NCI-H2081 treated with DMSO at 0.1 percent for 48 hours (cell line): Measurements from ENCODE around the gene CFI.
A peak's percentile ranks its signal among the peaks of the same experiment; 100 is the strongest.

ENCODE experiments used
- DNase-seq: peaks from one replicate; lab custom pipeline; 2025; lab: John Stamatoyannopoulos, UW

The CFI gene

DNA sequence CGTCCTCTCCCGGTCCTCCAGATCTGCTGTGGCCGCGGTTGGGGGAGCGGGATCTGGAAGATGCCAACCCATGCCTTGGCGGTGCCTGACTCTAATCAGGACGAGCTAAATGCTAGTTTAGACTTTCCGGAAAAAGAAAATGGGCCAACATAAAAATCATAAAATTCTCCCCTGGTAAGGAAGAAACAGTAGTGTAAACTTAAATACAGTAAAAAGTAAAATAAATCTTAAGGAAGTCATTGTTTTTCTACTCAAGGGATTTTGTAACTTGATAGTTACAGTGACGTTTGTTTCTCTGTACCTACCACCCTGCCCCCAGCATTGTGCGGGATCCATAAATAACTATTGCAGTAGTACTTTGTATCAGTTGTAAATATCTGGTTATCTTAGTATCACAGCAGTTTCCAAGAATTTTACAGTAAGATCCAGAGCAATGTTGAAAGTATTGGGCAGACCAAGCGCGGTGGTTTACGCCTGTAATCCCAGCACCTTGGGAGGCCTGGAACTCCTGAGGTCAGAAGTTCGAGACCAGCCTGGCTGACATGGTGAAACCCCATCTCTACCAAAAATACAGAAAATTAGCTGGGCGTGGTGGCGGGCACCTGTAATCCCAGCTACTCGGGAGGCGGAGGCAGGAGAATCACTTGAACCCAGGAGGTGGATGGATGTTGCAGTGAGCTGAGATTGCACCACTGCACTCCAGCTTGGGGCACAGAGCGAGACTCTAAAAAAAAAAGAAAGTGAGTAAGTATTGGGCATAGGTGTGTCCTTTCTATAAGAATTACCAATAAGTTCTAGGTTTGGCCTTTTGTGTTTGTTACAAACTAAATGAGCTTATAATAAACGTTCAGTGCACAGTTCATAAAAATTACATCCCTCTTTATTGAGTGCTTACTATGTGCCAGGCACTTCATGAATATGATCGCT lies 70.9 kb downstream of the CFI start:
- DNase-seq = no peak

DNA sequence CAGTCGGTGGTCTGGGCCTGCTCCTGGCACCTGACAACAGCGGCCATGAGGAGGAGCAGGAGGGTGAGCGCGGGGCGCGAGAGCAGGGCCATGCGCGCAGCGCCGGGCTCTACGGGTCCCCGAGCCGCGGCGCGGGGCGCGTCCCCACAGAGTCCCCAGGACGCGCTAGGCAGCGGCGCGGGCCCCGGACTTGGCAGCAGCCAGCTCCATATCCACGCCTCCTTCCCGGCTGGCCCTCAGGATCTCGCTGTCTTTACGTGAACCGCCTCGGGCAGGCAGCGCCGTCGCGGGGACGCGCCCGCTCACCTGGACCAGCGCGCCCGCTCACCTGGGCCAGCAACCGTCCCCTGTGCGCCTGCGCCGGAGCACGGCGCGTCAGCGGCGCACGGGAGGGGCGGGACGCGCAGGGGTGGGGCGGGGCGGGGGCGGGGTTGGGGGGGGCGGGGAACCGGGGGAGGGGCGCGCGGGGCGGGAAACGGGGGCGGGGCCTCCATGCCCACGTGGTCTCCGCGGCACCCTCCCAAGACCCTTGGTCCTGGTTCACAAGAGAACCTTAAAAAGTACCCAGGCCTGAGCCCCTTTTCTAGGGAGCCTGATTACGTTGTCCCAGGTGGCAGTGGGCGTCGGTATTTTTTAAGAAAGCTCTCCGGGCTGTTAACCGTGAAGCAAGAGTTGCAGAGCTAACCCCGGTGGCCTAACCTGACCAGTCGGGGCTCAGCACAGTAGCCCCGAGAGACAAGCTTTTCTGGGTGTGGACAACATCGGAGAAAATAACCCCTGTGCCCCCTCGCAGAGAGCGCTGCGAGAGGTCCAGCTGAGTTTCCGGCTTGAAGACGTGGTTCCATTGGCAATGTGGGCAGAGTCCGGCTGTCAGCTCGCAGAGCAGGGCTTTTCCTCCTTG lies 71.8 kb downstream of the CFI start, which contains the start of gene PLA2G12A:
Gene PLA2G12A (minus strand): TSS at position 353 of the 901 bp plus-strand sequence. CDS start 261 bp downstream, at position 92.
- DNase-seq = peak; percentile 31

DNA sequence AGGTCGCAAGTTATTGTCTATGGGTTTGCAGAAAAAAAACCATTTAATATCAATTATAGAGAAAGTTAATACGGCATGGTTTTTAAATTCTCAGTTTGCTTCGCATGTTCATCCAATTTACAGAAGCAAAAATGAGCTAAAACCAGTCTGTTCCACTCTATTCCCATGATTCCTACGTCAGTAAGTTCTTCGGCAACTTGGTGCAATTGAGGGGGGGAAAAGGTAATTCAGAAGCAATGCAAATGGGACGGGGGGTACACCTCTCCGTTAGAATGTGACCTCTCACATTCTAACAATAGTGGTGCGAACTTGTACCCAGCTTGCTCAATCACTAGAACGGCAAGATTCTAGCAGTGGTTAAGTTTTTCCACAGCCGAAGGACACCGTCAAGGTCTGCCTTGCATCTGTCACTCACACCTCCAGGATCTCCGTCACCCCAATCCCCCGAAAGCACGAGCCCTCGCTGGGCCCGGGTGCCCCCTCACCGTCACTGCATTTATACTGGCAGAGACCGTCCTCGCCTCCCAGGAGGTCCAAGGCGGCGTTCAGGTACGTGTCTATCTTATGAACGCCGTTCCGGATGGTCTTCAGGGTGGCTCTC lies 72.6 kb downstream of the CFI start:
- DNase-seq = no peak

DNA sequence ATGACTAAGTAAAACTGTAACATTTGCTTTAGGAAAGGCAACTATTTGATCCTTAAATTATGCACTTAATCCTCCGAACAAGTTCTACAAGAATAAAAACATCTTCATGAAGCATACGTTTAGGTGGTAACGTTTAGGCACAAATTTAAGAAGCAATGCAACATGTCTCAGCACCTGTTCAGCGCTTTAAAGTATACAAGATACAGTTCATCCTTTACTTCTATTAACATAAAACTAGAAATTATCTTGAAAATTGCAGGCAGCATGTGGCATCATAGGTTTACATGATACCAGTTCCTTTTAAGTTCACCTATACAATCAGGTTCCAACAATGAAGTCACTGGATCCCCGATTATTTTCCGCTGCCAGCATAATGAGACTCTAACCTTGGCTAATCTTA lies 73.4 kb downstream of the CFI start:
- no peak for DNase-seq

DNA sequence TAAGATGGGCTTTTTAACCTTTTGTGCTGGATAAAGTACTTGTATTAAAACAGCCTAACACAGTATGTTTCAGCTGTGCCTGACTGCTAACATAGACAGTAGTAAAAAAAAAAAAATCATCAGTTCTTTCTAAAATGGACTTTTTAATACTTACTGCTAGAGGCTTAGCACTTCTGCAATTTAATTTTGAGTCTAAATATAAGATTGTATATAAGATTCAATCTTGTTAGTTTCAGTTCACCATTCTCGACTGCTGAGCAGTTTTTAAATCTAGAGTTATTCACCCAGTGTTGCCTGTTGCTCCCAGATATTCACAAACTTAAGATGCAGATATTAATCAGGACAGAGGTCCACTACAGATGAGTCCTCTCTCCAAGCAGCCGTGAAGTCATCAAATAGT lies 78.7 kb downstream of the CFI start:
- DNase-seq = no peak

DNA sequence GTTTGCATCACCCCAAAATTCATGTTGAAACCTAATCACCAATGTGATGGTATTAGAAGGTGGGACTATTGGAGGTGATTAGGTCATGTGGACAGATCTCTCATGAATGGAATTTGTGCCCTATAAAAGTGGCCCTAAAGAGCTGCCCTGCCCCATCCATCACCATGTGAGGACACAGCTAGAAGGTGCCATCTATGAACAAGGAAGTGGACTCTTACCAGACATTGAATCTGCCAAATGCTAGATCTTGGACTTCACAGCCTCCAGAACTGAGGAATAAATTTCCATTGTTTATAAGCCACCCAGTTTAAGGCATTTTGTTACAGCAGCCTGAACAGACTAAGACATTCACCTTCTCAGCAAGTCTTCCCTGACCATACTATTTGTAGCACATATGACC lies 79.4 kb downstream of the CFI start:
- no peak for DNase-seq

DNA sequence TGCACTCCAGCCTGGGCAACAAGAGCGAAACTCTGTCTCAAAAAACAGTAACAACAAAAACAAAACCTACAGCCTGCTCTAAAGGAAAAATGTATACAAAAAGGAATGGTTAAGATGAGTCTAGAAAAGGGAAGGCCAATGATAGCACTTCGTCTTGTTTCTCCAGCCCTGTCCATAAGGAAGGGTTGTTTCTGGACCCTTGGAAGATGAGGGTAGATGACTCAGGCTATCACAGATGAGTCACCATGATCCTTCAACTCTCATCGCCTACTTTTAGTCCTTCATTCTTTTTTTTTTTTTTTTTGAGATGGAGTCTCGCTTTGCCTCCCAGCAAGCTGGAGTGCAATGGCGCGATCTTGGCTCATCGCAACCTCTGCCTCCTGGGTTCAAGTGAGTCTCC lies 80.8 kb downstream of the CFI start:
- DNase-seq = no peak

DNA sequence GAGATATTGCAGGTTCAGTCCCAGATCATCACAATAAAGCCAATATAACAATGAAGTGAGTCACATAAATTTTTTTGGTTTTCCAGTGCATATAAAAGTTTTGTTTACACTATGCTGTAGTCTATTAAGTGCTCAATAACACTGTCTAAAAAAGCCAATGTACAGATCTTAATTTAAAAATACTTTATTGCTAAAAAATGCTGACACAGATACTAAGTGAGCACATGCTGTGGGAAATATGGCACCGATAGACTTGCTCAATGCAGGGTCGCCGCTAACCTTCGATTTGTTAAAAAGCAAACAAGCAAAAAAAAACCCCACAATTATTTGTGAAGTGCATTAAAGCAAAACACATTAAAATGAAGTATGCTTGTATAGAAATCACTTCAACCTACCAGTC lies 82.2 kb downstream of the CFI start:
- no peak for DNase-seq

DNA sequence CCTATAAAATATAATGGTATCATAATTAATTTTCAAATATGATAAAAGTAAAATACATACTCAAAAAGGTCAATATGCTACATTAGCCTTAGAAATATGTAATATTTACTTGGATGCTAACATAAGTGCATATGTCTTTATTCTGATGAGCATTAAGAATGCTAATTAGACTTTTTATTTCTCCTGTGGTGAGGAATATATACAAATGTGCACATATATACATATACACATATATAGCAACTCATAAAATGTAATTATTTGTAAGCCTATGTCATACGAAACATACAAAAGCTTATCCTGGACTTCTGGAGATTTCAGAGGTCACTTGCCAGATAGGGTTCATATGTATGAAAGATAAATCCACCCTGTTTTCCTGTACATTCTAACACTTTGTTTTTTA lies 83.0 kb downstream of the CFI start:
- no peak for DNase-seq

DNA sequence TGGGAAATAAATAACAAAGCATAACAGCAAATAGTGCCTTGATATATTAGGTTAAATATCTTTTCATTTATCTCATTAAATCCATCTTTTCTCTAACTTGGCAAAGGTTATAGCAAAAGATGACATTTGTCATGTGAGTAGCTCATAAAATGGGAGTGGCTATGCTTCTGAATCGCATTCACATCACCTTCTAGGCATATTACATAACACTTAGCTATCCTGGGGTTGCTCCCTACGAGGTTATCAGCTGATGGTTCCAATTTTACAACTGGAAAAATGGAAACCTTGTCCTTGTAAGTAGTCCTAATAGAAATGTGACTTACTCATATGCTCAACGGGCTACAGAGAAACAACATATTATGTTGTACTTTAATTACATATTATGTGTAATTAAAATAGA lies 88.3 kb downstream of the CFI start:
- DNase-seq = no peak

DNA sequence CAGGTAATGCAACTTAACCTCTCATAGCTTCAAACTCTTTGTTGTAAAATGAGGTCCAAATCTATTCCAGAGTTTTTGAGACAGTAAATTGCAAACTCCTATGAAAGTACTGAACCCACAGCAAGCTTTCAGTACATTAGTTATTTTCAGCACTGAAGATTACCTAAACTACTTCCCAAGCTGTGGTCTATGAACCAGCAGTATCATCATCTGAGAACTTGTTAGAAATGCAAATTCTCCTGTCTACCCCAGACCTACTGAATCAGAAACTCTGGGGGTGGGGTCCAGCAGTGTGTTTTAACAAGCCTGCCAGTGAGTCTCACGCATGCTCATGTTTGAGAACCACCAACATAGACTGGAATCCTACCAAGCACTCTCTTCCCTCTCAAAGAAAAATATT lies 92.8 kb downstream of the CFI start:
- no peak for DNase-seq

DNA sequence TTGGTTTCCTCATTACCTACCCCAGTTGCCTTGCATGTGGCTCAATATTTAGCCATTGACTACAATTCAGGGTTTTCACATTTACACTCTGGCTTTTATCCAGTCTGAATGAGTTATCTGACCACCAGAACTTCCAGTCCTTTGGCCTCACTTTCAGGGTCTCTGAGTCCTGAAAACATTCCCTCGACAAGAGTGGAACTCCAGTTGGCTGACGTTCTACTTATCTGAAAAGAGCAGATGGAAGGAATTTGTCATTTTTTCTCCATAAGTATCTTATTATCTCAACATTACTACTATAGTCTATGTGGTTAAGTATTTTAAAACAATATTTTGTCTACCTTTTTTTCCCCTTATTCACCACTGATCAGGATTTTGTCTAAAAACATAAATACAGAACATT lies 93.4 kb downstream of the CFI start:
- no peak for DNase-seq

DNA sequence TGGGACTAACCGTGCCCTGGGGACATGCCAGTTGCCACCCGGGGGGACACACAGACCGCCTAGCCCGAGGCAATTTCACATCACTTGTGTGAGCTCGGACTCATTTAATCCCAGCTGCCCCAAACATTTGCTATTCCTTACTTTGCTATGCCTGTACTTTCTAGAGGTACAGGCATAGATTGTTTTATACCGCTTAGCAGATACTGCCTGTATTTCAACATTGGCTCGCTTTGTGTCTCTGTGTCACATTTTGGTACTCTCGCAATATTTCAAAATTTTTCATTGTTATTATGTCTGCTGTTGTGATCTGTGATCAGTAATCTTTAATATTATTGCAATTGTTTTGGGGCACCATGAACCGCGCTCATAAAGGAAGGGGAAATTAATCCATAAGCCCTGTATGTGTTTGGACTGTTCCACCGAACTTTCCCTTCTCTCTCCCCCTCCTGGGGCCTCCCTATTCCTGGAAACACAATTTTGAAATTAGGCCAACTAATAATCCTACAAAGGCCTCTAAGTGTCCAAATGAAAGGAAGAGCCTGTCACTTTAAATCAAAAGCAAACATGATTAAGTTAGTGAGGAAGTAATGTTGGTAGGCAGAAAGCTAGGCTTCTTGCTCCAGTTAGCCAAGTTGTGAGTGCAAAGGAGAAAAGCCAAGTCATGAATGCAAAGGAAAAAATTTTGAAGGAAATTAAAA lies 98.0 kb downstream of the CFI start:
- DNase-seq = no peak

DNA sequence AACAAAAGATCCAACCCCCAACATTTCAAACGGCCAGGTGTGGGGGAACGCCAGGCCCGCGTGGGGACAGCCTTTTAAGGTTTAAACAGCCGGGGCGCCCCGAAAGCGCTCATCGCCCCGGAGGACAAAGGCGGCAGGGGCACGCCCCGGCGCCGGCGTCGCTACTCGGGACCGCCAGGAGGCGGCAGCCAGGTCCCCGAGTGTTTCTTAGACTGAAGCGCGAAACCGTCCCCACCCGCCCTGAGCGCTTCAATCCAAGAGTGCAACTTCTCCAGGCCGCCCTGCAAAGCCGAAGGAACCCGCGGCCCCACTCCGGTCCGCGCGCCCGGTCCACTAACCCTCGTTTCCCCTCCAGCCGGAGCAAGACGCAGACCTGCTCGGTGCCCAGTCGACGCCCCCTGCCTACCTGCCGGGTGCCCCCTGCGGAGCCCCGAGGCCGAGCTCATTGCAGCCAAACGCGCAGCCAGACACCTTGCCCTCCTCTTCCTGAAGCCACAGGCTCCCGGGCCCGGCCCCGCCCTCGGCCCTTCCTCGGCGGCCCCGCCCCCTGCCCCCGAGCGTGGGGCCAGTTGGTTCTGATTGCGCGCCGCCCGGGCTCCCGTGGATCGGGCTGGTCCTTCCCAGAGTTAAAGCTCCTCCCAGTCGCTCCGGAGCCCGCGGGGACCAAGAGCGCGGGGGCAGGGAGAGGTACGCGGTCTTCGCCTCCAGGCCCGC lies 98.7 kb downstream of the CFI start, which contains the start of gene CASP6:
Gene CASP6 (minus strand): TSS at position 496 of the 714 bp plus-strand sequence. CDS start 50 bp downstream, at position 446.
- DNase-seq = no peak

DNA sequence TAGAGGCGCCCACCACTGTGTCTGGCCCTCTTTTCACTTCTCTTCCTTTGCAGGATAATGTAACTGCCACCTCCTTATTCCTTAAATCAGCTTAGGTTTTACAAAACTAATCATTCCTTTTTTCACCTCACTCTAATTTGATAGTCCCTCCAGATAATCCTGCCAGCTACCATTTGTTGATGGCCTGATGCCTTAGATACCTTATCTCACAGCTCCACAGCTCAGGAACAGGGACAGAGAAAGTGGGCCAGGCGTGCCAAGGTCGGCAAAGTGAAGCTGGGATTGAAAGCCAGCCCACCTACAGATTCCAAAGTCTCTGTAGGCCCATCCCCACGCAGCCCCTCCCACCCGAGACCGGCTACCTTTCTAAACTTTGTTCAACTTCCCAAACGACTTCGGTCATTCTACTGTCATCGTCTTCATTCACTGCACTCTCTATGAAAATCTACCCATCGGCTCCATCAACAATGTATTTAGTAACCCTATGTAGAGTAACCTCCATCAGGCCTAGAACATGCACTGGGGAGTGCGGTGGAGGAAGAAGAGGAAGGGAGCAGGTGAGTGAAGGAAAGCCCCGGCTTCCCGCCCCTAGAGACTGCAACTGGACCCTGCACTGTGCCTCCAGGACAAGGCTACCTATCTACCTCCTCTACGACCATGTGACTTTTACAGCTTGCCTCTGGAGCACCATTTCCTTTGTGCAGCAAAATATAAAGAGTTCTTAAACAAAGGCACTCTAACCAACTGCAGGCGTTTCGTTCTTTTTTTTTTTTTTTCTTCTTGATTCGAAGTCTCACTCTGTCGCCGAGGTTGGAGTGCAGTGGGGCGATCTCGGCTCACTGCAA lies 100.0 kb downstream of the CFI start:
- no peak for DNase-seq

DNA sequence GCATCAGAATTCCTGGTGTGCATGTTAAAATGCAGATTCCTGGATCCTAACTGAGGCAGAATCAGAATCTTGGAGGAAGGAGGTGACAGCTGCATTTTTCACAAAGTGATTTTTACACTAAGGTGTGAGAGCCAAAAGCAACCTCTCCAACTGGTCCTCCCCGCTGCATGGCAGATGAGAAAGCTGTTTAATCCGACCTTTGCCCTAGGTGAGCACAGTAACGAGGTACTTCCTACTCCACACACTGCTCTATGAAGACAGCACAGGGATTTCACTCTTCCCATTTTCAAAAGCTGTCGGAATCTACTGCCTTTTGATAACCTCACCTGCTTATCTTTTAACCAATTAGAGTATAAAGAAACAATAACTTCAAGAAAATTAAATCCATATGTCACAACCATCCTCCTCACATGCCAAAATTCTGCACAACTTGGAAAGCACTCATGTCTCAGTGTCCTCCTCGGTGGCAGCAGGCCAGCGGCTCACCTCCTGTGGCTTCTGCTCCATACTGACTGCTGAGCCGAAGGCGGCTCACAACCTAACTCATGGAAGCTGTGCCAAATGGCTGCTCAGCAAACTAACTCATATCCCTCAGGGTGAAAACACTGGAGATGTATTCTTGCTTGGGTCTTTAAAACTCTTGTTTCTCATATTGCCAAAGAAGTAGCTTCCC lies 102.1 kb downstream of the CFI start:
- DNase-seq = no peak

DNA sequence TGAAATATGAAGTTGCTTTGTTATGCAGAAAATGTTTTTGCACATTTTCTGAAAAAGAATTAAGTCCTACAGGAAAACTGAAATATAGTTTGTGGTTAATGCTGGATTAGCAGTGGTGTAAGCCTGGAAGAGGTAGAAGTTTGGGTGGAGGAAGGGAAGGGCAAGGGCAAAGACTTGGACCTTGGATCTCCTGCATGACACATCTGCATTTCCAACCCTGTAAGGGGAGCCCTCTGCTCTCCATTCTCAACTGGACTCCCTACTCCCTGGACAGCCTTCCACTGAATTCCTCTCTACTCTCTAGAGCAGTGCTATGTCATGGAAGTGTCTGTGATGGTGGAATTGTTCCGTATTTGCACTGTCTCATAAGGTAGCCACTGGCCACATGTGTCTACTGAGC lies 103.1 kb downstream of the CFI start:
- no peak for DNase-seq

DNA sequence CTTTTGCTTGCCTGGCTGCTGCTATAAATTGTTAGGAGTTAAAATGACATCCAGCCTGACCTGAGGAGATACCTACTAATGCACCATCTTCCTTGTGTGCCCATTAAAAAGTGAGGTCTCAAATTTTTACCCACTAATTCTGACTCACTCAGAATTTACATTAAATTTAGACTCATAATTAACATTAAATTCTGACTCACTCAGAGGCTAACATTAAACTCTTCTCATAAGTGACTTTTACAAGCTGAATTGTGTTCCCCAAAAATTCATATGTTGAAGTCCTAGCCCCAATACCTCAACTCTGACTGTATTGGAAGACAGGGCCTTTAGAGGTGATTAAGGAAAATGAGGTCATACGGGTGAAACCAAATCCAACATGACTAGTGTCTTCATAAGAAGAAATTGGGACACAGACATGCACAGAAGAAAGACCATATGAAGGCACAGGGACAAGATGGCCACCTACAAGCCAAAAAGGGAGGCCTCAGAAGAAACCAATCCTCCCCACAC lies 110.3 kb downstream of the CFI start:
- DNase-seq = no peak
